K562 (cell line): ENCODE data around the gene MVB12B. TPM values are rescaled to one million over a fixed set of nuclear protein-coding genes. Genes with fewer than 3 reads are reported as not detected.

ENCODE experiments used
- BRCA1 ChIP-seq, 2 experiments: fragments of 450-650 bp in 1 of 2; sonication (generic) in 1 of 2; formaldehyde crosslinking in 1 of 2; IDR thresholded peaks; 2 replicates each; pipeline versions ENCODE4 v1.5.0 to v1.6.1; 2017 to 2020; ENCODE audit warnings: mild to moderate bottlenecking in 1 of 2, missing genetic modification reagents in 1 of 2
- FOXO4 ChIP-seq: fragments of 450-650 bp; formaldehyde crosslinking; IDR thresholded peaks from 2 replicates; pipeline ENCODE4 v1.4.0; 2020; ENCODE audit warnings: mild to moderate bottlenecking, moderate library complexity
- MCM5 ChIP-seq: fragments of 450-650 bp; IDR thresholded peaks from 2 replicates; pipeline ENCODE4 v1.6.1; 2016; ENCODE audit warnings: low read depth
- SRF ChIP-seq, 2 experiments: fragments of 250-450, 450-650 bp in 1 of 2; sonication (Bioruptor Pico) in 1 of 2; sonication (generic) in 1 of 2; formaldehyde crosslinking; IDR thresholded peaks; 2 replicates each; pipeline versions ENCODE4 v1.5.0 to v1.5.1; 2020 to 2022; ENCODE audit warnings: mild to moderate bottlenecking in 1 of 2, missing genetic modification reagents in 1 of 2
- ZBTB12 ChIP-seq: fragments of 250-450 bp; sonication (Bioruptor Pico); IDR thresholded peaks from 2 replicates; pipeline ENCODE4 v1.4.0; 2020
- polyA plus RNA-seq, 8 experiments: library from polyadenylated mRNA; depleted of rRNA in 4 of 8; stranded (reverse) in 5 of 8; unstranded in 3 of 8; fragments of >200 nt; fragmentation: Nextera tagmentation in 2 of 8; fragmentation: Illumina TruSeq in 1 of 8; extraction: Ambion mirVana in 2 of 8; extraction: Trizol in 1 of 8; gene quantifications; 2 replicates each; pipeline versions ENCODE4 v1.2.1 to v1.2.3, GENCODE V29; 2011 to 2014; ENCODE audit warnings: inconsistent platforms in 1 of 8, missing spikeins in 1 of 8
- total RNA-seq, 7 experiments: library from RNA; depleted of rRNA in 6 of 7; stranded (reverse); fragments of >200 nt in 6 of 7; fragmentation: Illumina TruSeq in 2 of 7; extraction: Trizol in 2 of 7; gene quantifications; 2 replicates each; pipeline versions ENCODE4 v1.2.1 to v1.2.3, GENCODE V29; 2011 to 2021; ENCODE audit warnings: low replicate concordance in 1 of 7
- TF ChIP-seq, protein P1 (sequence below): fragments of 450-650 bp; IDR thresholded peaks from 2 replicates; pipeline ENCODE4 v1.7.0; 2016; ENCODE audit warnings: borderline replicate concordance

Gene MVB12B
- total and polyA plus RNA-seq, 9 of the 15 experiments (the other 6 are each of a cell fraction or from before 2014, with no cell fraction given) = not detected

GRCh38 chr9:126459965-126460843, 133.6 kb downstream of the MVB12B start (continued):
- TF ChIP-seq, protein P1, sequence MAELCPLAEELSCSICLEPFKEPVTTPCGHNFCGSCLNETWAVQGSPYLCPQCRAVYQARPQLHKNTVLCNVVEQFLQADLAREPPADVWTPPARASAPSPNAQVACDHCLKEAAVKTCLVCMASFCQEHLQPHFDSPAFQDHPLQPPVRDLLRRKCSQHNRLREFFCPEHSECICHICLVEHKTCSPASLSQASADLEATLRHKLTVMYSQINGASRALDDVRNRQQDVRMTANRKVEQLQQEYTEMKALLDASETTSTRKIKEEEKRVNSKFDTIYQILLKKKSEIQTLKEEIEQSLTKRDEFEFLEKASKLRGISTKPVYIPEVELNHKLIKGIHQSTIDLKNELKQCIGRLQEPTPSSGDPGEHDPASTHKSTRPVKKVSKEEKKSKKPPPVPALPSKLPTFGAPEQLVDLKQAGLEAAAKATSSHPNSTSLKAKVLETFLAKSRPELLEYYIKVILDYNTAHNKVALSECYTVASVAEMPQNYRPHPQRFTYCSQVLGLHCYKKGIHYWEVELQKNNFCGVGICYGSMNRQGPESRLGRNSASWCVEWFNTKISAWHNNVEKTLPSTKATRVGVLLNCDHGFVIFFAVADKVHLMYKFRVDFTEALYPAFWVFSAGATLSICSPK = no peak
- TF ChIP-seq MCM5 = no peak
- no peak for TF ChIP-seq FOXO4 (CRISPR knock-in tag)
- no peak for TF ChIP-seq ZBTB12
- TF ChIP-seq BRCA1 (IDR thresholded peaks at IDR 0.05) = no peak
- TF ChIP-seq BRCA1 (CRISPR knock-in tag; IDR thresholded peaks at IDR 0.05) = no peak
- no peak for TF ChIP-seq SRF (CRISPR knock-in tag; IDR thresholded peaks at IDR 0.05)
